NCI-H1694 treated with DMSO at 0.1 percent for 48 hours (cell line): ENCODE results near the gene FGF10.

ENCODE experiments used
- DNase-seq: peaks from one replicate; lab custom pipeline; 2025; lab: John Stamatoyannopoulos, UW

FGF10 gene

DNA sequence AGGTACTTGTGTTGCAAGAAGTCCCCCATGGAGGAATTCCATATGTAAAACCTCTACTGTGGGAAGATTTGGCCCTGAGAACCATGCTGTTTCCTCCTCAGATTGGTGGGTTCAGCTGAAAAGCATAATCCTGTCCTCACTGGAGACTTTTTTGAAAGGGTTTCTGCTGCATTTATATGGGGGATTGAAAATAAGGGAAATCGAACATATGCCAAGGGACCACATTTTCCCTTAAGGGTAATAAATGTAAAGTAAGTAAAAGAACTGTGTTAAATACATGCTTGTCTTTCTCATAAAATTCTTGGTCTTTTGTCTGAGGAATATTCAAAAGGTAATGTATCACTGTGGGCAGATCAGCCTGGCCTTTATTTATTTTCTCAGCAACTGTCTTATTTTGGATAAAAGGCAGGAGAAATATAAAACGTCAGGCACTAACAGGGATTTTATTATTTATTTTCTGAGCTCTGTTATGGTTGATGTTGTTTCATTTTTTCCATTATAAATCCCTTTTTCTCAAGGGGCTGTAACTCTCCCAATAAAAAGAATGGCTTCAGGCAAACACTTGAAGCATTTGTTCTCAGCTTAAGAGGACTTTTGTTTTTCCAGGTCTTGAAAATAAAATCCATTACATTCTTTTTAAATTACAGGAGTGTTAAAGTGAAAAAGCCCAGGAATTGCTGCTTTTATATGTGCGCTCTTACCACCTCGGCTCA lies 131.4 kb downstream of the FGF10 start:
- DNase-seq = no peak

DNA sequence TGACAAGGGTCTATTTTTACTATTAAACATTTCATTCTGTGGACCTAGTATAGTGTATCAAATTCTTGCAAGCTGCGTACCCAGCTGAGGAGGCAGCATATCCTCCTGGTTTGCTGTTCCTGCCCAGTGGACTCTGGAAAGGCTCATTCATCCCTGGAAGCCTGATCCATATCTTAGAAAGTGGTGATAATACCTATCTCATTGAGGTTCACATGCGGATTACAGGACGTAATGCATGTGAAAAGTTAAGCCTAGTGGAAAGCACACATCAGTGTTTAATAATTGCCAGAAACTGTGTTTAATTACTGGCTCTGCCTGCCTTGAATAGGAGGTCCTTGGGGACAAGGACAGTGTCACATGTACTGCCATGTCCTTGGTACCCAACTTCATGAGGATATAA lies 132.0 kb downstream of the FGF10 start:
- DNase-seq = no peak
